Measurements from ENCODE around the gene SEC16B. TPM values are rescaled to one million over a fixed set of nuclear protein-coding genes. Genes with fewer than 3 reads are reported as not detected.
A peak's percentile ranks its signal among the peaks of the same experiment; 100 is the strongest.

Gene SEC16B
- total and polyA plus RNA-seq, 12 donors: 0.32 to 19.0 (median 1.5) TPM

DNA sequence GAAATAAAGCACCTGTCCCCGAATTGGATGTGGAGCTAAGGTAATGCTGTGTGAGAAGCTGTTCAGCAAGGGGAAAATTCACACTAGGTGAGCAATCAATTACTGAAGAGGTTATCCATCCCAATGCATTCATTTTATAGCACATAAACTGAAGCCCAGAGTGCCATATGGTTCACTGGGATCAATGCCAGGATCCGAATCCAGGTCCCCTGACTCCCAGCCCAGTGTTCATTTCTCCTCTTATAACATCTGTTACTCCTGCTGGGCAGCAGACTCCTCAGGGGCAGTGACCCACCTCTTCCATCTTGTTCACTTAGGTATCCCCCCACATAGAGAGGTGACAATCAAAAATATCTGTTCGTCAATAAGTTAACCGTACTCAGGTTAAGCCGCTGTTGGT, 13.2 kb upstream of the SEC16B start:
- Histone ChIP-seq H3K27me3 (no peaks in the 10 kb centered on the region), H3K4me3 (peak overlapping the region in 5 of 10 donors; percentile 11 to 41 (median 31)), H3K9me3 (no peaks in the 10 kb centered on the region), H3K4me1 (peaks cover 0 to 21% (median 11%) of the 10 kb centered on the region in 9 donors), H3K36me3 (peaks cover 0 to 6% (median 0%) of the 10 kb centered on the region in 9 donors), H3K27ac (peak overlapping the region in 1 of 10 donors; percentile 12)
- DNase-seq (no peak), ATAC-seq (no peak)
- intact Hi-C loops (cut with DNase I): no loop called here
- TF ChIP-seq, protein P1, sequence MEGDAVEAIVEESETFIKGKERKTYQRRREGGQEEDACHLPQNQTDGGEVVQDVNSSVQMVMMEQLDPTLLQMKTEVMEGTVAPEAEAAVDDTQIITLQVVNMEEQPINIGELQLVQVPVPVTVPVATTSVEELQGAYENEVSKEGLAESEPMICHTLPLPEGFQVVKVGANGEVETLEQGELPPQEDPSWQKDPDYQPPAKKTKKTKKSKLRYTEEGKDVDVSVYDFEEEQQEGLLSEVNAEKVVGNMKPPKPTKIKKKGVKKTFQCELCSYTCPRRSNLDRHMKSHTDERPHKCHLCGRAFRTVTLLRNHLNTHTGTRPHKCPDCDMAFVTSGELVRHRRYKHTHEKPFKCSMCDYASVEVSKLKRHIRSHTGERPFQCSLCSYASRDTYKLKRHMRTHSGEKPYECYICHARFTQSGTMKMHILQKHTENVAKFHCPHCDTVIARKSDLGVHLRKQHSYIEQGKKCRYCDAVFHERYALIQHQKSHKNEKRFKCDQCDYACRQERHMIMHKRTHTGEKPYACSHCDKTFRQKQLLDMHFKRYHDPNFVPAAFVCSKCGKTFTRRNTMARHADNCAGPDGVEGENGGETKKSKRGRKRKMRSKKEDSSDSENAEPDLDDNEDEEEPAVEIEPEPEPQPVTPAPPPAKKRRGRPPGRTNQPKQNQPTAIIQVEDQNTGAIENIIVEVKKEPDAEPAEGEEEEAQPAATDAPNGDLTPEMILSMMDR (IDR thresholded peaks at IDR 0.05): no peak
- 92 to 95% methylated on average over 5 of the region's 5 CpGs for WGBS, 2 donors

DNA sequence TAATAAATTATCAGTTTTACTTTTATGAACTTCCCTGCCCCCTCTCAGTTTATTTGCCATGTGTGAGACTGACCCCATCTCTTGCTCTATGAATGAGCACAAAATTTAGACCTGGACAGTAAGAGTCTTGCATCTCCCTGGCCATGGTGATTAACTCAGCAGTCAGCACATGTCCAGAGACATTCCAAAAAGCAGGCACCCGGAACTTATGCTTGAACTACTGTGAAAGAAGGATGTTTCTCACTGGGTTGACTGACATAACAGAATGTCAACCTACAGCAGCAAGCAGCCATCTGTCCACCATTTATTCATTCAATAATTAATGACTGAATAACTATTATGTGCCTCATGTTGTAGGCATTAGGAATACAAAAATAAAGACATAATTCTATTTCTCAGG, 11.3 kb upstream of the SEC16B start:
- Histone ChIP-seq H3K27ac (no peak overlapping the region), H3K27me3 (no peaks in the 10 kb centered on the region), H3K4me3 (no peak overlapping the region), H3K36me3 (peaks cover 0 to 14% (median 0%) of the 10 kb centered on the region in 9 donors), H3K4me1 (peaks cover 0 to 21% (median 11%) of the 10 kb centered on the region in 9 donors), H3K9me3 (no peaks in the 10 kb centered on the region)
- DNase-seq (no peak), ATAC-seq (no peak)
- 88 to 94% methylated on average over 1 of the region's 1 CpG for WGBS, 2 donors
- TF ChIP-seq, protein P1 (IDR thresholded peaks at IDR 0.05): no peak
- intact Hi-C loops (cut with DNase I): no loop called here

DNA sequence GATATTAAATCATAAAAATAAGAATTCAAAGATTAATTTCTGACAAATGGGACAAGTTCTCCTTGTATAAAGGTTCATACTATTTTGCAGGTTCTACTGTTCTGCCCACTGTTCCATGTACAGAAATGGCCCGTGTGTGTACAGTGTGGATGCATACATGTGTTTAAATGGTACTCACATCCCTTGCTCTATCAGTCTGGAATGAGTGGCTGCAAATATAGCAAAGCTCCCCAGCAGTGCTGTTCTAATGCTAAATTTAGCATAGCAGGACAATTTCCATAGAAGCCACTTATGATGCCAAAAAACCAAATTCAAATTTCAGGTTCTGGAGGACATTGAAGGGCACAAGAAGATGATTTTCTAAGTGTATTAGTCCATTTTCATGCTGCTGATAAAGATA, 9.4 kb upstream of the SEC16B start:
- Histone ChIP-seq H3K27ac (no peak overlapping the region), H3K36me3 (peaks cover 0 to 19% (median 0%) of the 10 kb centered on the region in 9 donors), H3K4me1 (peaks cover 0 to 21% (median 11%) of the 10 kb centered on the region in 9 donors), H3K9me3 (no peaks in the 10 kb centered on the region), H3K27me3 (no peaks in the 10 kb centered on the region), H3K4me3 (no peak overlapping the region)
- TF ChIP-seq, protein P1 (IDR thresholded peaks at IDR 0.05): no peak
- DNase-seq (no peak), ATAC-seq (peak in 3 of 8 donors; percentile 48 to 65 (median 61))
- intact Hi-C loops (cut with DNase I): no loop called here
- WGBS, 2 donors: 42 to 56% methylated on average over 1 of the region's 1 CpG

DNA sequence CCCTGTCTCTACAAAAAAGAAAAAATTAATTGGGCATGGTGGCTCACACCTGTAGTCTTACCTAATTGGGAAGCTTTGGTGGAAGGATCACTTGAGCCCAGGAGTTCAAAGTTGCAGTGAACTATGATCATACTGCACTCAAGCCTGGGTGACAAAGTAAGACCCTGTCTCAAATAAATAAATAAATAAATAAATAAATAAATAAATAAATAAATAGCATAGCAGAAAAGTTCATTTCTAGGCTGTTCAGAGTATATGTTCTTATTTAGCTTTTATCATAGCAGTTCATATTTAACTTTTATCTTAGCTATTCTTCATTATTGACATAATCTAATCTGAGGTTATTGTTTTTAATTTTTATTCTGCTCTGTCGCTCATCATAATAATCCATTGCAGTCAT, 8.7 kb upstream of the SEC16B start:
- H3K36me3 ChIP-seq: peaks cover 0 to 19% (median 0%) of the 10 kb centered on the region in 9 donors
- H3K27me3 ChIP-seq: no peaks in the 10 kb centered on the region
- 95% methylated on average over 1 of the region's 1 CpG for WGBS, 2 donors
- intact Hi-C loops (cut with DNase I): no loop called here
- TF ChIP-seq, protein P1 (IDR thresholded peaks at IDR 0.05): no peak
- ATAC-seq: no peak
- H3K4me1 ChIP-seq: peaks cover 0 to 16% (median 5%) of the 10 kb centered on the region in 9 donors
- no peaks in the 10 kb centered on the region for H3K9me3 ChIP-seq
- DNase-seq: no peak
- no peak overlapping the region for H3K4me3 ChIP-seq
- H3K27ac ChIP-seq: no peak overlapping the region
